HG03457 (cell line): Measurements from ENCODE around the gene CUZD1.

Experiments
- ATAC-seq: cut with Tn5 transposase; IDR thresholded peaks from one replicate; pipeline ENCODE4 v1.9.1; 2021; ENCODE audit warnings: moderate number of reproducible peaks; ENCODE audit not compliant: unreplicated experiment

CUZD1 gene

GRCh38 chr10:122821808-122822207 is 23.8 kb downstream of the CUZD1 start:
- no peak for ATAC-seq

- ATAC-seq: no peak
Measured at GRCh38 chr10:122815458-122815857, 30.2 kb downstream of the CUZD1 start.

- no peak for ATAC-seq
Measured at GRCh38 chr10:122814493-122814892, 31.2 kb downstream of the CUZD1 start.

GRCh38 chr10:122812751-122813150 is 32.9 kb downstream of the CUZD1 start:
- no peak for ATAC-seq

- no peak for ATAC-seq
Measured at GRCh38 chr10:122802282-122802681, 43.4 kb downstream of the CUZD1 start.

- no peak for ATAC-seq
Measured at GRCh38 chr10:122798704-122799231, 46.9 kb downstream of the CUZD1 start.

- ATAC-seq: no peak
Measured at GRCh38 chr10:122796796-122797195, 48.9 kb downstream of the CUZD1 start.

GRCh38 chr10:122795924-122796323 is 49.7 kb downstream of the CUZD1 start:
- ATAC-seq: no peak

GRCh38 chr10:122786269-122786668 is 59.4 kb downstream of the CUZD1 start:
- no peak for ATAC-seq

- no peak for ATAC-seq
Measured at GRCh38 chr10:122782911-122783310, 62.7 kb downstream of the CUZD1 start.
